Measurements from ENCODE around the gene ANKLE1.
"Not testable (repeated sequence)": the region's sequence is repeated elsewhere in the genome, so short reads cannot be mapped to it uniquely, and the experiment has no call there.

The ANKLE1 gene

GRCh38 chr19:17248011-17248776 is 33.5 kb upstream of the ANKLE1 start:
- DNase-seq: no peak

DNA sequence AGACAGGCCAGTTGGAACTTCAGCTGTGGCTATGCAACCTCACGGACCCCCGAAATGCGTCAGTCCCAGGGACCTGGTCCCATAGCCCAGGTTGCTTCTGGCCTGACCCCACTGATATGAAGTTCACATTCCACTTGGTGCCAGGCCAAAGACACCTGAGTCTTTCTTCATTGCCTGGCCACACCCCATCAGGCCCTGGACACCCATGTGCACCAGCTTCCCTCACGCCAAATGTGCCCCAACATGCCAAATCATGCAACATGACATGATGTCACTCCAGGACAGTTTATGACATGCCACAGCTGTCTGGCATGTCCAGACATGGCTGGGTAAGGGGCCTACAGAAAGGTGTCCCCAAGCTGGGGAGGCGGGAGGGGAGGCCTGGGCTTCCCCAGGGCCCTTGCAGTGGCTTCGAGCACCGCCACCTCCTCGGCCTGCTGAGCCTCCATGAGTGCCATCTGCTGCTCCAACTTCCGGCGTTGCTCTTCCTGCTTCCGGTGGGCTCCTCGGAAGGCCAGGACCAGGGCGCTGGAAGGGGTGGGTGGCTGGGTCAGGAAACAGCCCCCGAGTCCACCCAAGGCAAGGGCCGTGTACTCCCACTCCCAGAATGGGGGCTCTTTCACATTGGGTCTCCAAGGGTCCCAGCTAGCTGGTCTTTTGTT is 31.7 kb upstream of the ANKLE1 start:
- no peak for DNase-seq

GRCh38 chr19:17254636-17255035 is 27.1 kb upstream of the ANKLE1 start:
- no peak for DNase-seq

DNA sequence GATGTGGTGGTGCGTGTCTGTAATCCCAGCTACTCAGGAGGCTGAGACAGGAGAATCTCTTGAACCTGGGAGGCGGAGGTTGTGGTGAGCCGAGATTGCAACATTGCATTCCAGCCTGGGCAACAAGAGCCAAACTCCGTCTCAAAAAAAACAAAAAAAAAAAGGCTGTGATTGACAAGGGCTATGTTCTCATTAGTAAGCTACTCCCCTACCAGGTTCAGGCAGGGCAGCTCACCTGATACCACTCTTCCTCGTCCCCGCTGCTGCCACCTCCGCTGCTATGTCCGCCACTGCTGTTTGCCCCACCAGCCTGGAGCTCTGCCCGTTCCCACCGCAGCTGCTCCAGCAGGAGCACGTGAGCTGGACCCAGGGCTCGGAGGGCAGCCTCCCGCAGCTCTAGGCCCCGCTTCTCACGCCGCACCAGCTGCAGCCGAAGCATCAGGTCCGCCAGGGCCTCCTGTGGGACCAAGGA is 26.5 kb upstream of the ANKLE1 start:
- no peak for DNase-seq

GRCh38 chr19:17256130-17256529 is 25.6 kb upstream of the ANKLE1 start:
- no peak for DNase-seq

GRCh38 chr19:17259118-17259780 is 22.5 kb upstream of the ANKLE1 start:
- no peak for DNase-seq

DNA sequence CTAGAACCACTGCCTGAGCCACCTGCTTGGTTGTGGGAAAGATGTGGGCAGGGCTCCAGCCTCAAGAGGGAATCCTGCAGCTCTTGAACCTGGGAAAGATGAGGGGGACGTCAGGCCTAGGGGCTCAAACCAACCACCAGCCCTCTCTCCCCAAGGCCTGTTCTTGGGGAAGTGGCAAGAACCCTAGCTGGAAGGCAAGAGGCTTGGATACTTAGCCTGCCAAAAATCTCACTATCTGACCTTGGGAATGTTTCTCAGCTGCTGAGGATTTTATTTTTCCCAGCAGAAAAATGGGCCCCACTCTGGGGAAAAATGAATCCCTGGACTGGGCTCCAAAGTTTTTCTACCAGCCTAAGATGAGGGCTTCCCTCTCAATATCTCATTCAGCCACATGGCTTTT is 21.8 kb upstream of the ANKLE1 start:
- DNase-seq: no peak

DNA sequence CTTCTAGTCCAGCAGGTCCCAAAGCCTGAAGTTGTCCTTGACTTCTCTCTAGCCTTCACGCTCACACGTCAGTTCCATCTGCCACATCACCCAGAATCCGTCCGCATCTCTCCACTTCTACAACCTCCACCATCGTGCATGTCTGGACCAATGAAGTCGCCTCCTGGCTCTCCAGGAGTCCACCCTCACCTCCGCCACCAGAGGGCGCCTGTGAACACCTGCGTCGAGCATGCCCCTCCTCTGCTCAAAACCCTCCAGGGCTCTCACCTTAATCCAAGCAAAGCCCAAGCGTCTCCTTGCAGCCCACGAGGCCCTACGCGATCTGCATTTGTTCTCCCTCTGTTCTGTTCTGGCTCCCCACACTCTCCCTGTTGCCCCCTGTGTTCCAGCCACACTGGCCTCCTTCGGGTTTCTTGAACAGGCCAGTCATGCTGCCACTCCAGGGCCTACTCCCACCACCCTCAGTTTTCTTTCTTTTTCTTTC is 20.8 kb upstream of the ANKLE1 start:
- DNase-seq: peak; percentile 87 to 88

DNA sequence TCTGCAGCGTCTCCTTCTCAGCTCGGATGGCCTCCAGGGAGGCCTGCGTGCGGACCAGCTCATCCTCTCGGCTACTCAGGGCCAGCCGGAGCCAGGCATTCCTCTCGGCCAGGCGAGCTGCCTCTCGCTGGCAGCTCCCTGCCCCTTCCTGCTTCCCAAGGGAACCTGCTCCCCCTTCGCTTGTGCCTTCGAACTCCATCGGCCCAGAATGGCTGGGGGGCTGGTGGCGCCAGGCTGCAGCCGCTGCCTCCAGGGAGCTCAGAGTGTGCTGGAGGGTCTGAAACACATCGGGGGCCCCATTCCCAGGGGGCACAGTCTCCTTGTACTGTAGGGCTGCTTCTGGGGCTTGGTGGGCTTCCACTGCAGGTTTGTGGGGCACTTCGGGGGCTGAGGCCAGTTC is 19.1 kb upstream of the ANKLE1 start:
- no peak for DNase-seq

DNA sequence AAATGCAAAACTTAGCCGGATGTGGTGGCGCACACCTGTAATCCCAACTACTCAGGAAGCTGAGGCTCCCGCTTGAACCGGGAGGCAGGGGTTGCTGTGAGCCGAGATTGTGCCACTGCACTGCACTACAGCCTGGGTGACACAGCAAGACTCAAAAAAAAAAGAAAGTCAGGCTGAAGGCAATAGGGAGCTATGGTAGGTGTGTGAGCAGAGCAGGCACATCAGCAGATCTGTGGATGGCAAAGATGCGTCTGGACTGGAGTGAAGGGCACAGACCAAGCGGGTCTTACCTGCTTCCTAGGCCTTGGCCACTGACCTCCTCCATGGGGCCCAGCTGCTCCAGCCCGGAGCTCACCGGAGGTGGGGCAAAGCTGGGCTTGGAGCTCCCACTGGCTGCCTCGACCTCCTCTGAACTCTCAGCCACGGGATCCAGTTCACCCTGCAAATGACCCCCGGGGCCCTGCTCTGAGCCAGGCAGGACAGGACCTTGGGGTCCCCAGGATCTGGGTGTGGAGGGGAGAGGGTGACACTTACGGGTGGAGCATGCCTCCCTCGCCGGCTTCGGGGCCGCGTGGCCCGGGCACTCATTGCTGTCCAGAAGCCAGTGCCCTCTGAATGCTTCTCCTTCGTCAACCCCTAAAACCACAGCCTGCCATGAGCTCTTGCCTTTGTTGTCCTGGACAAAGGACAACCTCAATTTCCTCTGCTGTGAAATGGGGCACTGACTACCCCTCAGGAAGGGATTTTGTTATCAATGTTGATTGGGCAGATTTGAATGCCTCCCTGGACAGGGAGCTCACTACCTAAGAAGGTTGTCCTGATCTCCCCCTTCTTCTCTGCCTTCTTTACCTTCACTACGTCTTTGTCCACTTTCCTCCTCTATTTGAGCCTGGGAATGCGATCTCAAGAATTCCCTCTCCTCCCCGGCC is 17.7 kb upstream of the ANKLE1 start:
- no peak for DNase-seq

- no peak for DNase-seq
Measured at GRCh38 chr19:17264641-17264979, 17.1 kb upstream of the ANKLE1 start, which contains the start of gene USHBP1. Gene USHBP1, minus strand, starts transcription at chr19:17264745. Its CDS starts 446 bp downstream, at chr19:17264299.

GRCh38 chr19:17266026-17266425 is 15.7 kb upstream of the ANKLE1 start:
- no peak for DNase-seq

GRCh38 chr19:17266589-17266974 is 15.1 kb upstream of the ANKLE1 start:
- no peak for DNase-seq

GRCh38 chr19:17266975-17267788 is 14.5 kb upstream of the ANKLE1 start, which contains the start of gene BABAM1:
Gene BABAM1, plus strand, starts transcription at chr19:17267443. Its CDS starts 1,364 bp downstream, at chr19:17268807.
- DNase-seq: peak; percentile 97 to 99

GRCh38 chr19:17268754-17269153 is 12.9 kb upstream of the ANKLE1 start:
- DNase-seq: no peak

- DNase-seq: not testable (repeated sequence)
Measured at GRCh38 chr19:17274892-17275291, 6.8 kb upstream of the ANKLE1 start.

GRCh38 chr19:17275441-17276175 is 6.1 kb upstream of the ANKLE1 start:
- no peak for DNase-seq

DNA sequence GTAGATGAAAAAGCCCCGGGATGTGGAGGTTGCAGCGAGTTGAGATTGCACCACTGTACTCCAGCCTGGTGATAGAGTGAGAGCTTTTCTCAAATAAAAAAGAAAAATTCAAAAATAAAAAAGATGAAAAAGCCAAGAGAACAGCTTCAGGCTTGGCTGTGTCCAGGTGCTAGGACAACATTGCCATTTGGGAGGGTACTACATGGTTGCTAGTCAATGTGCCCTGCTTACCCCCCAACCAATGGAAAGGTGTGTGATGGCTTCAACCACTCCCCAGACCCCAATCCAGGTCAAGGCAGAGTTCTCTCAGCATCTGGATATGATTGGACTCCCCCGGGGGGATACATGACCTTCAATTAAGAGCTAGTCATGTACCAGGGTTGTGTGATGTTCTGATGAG is 2.3 kb upstream of the ANKLE1 start:
- no peak for DNase-seq

DNA sequence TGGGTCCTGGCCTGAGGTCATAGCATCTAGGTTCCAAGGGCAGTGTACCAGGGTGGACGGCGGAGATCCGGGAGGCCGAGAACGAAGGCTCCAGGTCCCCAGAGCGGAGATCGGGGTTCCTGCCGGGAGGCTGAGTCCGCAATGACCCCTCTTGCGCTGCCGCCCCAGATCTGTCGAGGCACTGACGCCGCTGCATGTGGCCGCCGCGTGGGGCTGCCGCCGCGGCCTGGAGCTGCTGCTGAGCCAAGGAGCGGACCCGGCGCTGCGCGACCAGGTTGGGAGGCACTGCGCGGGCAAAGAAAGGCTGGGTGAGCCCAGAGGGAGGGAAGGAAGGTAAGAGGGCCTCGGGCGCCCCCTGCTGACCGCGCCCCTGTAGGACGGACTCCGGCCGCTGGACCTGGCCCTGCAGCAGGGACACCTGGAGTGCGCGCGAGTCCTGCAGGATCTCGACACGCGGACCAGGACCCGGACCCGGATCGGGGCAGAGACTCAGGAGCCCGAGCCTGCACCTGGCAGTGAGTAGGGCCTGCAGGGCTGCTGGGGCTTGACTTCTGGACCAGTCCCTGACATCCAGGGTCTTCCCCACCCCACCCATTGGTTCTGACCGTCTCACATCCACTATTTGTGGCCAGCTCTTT is 906 bp downstream of the ANKLE1 start:
- peak; percentile 68 to 88 for DNase-seq

GRCh38 chr19:17283504-17283996 is 1.8 kb downstream of the ANKLE1 start:
- no peak for DNase-seq

All from NCI-H446 (cell line).